ENCODE measurements around the gene MECR.
"Not testable (repeated sequence)": the region's sequence is repeated elsewhere in the genome, so short reads cannot be mapped to it uniquely, and the experiment has no call there.

Gene MECR

DNA sequence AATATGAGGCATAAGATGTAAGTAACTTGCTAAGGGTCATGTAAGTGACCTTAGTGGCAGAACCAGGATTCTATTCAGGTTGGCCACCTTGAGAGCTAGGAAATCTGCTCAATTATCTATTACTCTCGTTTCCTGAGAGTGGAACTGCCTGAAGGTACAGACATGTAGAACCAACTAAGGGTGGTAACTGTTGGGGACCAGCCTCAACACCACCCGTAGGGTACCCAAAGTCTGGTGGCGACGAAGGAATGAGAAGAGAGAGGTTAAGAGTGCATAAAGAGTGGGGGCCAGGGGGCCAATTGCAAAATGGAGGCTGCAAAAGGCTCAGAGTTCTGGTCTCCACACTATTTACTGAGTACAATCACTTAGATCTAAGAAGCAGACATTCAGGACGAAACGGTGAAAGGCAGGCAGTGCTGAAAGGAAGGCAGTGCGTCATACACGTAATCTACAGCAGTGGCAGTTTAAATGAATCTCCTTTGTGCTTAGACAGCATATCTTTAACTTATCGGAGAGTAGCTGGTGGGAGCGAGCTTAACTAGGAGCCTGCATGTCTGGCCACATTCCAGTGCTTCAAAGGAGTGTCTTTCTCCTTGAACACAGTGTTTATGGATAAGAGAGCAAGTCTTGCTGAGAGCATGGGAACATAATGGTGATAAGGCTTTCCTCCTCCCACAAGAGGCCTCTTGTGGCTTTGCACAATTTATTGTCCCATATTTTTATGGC is 74.0 kb downstream of the MECR start:
- peak; percentile 94 for DNase-seq (ENCODE audit: low read depth, low spot score)
- Histone ChIP-seq H3K4me3 (peak overlapping the region; percentile 52), H3K36me3 (ENCODE audit: insufficient read depth, low read length) (peaks cover 89% of the 10 kb centered on the region), H3K9me3 (ENCODE audit: low read depth, low read length) (no peaks in the 10 kb centered on the region), H3K27ac (peak overlapping the region; percentile 96), H3K9ac (ENCODE audit: insufficient read length) (peak overlapping the region; percentile 59)
- TF ChIP-seq POLR2AphosphoS5 (IDR thresholded peaks at IDR 0.05; ENCODE audit: borderline replicate concordance, low read depth, low read length) (peak; percentile 41; the same call in 1 of the 2 replicates), FOXP2 (optimal IDR thresholded peaks at IDR 0.05; ENCODE audit: control extremely low read depth, extremely low read length, insufficient read depth) (no peak), EZH2 (IDR thresholded peaks at IDR 0.05) (no peak)

DNA sequence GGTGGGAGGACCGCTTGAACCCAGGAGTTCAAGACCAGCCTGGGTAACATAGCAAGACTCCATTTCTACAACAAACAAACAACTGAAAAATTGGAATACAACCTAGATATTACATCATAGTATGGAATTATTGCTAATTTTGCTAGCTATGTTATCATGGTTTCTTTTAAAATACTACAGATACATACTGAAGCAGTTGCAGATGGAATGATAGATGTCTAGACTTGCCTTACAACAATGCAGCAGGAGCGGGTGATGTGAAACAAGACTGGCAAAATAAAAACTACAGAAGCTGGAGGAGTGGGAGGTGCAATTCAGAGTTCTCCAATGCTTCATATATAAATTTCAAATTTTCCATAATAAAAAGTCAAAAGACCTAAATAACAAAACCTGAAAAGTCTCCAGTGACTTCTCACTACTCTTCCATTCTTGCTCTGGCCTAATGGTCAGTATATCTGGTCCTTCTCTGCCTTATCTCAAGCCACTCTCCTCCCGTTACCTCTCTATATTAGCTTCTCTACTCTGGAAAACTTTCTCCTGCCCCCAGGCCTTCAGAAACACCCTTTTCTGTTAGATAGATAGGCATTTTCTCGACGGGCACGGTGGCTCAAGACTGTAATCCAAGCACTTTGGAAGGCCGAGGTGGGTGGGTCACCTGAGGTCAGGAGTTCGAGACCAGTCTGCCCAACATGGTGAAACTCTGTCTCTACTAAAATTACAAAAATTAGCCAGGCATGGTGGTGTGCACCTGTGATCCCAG is 78.5 kb downstream of the MECR start:
- H3K36me3 ChIP-seq (ENCODE audit: insufficient read depth, low read length), result peaks cover 93% of the 10 kb centered on the region
- no peak overlapping the region for H3K27ac ChIP-seq
- H3K4me3 ChIP-seq, result no peak overlapping the region
- no peak overlapping the region for H3K9ac ChIP-seq (ENCODE audit: insufficient read length)
- no peak for DNase-seq (ENCODE audit: low read depth, low spot score)
- TF ChIP-seq FOXP2 (optimal IDR thresholded peaks at IDR 0.05; ENCODE audit: control extremely low read depth, extremely low read length, insufficient read depth) (no peak), EZH2 (IDR thresholded peaks at IDR 0.05) (no peak), POLR2AphosphoS5 (IDR thresholded peaks at IDR 0.05; ENCODE audit: borderline replicate concordance, low read depth, low read length) (no peak)
- no peaks in the 10 kb centered on the region for H3K9me3 ChIP-seq (ENCODE audit: low read depth, low read length)

DNA sequence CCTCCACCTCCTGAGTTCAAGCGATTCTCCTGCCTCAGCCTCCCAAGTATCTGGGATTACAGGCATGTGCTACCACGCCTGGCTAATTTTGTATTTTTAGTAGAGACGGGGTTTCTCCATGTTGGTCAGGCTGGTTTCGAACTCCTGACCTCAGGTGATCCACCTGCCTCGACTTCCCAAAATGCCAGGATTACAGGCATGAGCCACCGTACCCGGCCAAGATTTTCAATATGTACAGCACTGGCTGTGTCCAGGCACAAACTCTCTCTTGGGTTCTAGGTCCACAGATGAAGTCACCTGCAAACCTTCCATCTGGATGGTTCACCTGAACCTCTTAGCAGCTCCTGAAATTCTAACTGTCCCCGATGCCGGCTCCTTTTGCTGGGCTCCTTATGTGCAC is 80.4 kb downstream of the MECR start:
- not testable (repeated sequence) for DNase-seq (ENCODE audit: low read depth, low spot score); H3K27ac ChIP-seq; H3K9ac ChIP-seq (ENCODE audit: insufficient read length); H3K9me3 ChIP-seq (ENCODE audit: low read depth, low read length); H3K4me3 ChIP-seq
- peaks cover 97% of the 10 kb centered on the region for H3K36me3 ChIP-seq (ENCODE audit: insufficient read depth, low read length)

DNA sequence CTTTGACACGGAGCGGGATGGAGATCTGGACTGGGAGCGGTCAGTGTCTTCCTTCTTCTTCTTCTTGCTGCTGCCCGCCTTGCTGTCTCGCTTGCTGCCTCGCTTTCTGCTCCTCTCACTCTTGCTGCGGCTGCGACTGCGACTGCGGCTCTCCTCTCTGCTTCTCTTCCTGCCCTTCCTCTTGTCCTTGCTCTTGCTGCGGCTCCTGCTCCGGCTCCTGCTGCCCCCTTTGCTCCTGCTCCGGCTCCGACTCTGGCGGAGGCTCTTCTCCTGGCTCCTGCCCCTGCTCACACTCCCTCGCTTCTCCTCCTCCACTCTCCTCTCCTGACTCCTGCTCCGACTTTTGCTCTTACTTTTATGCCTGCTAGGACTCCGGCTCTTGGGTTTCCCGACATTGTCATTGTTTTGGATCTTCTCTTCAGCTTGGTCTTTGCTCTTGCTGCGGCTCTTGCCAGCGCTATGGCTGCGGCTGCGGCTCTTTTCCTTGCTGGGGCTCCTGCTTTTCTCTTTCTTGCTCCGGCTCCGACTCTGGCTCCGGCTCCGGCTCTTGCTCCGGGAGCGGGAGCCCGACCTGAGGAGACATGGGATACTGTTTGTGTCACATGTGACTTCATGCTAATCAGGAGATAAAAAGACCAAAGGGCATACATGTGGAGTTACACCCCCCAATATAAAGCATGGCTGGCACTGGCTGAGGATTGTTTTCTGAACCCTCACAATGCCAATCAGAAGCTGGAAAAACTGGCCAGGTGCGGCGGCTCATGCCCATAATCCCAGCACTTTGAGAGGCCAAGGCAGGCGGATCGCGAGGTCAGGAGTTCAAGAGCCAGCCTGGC is 81.9 kb downstream of the MECR start:
- H3K9me3 ChIP-seq (ENCODE audit: low read depth, low read length), result no peaks in the 10 kb centered on the region
- TF ChIP-seq POLR2AphosphoS5 (IDR thresholded peaks at IDR 0.05; ENCODE audit: borderline replicate concordance, low read depth, low read length), result no peak
- TF ChIP-seq EZH2 (IDR thresholded peaks at IDR 0.05), result no peak
- no peak for TF ChIP-seq FOXP2 (optimal IDR thresholded peaks at IDR 0.05; ENCODE audit: control extremely low read depth, extremely low read length, insufficient read depth)
- no peak overlapping the region for H3K4me3 ChIP-seq
- H3K27ac ChIP-seq, result peak overlapping the region; percentile 31; the same call in 1 of the 2 replicates
- H3K36me3 ChIP-seq (ENCODE audit: insufficient read depth, low read length), result peaks cover 86% of the 10 kb centered on the region
- no peak overlapping the region for H3K9ac ChIP-seq (ENCODE audit: insufficient read length)
- no peak for DNase-seq (ENCODE audit: low read depth, low spot score)

DNA sequence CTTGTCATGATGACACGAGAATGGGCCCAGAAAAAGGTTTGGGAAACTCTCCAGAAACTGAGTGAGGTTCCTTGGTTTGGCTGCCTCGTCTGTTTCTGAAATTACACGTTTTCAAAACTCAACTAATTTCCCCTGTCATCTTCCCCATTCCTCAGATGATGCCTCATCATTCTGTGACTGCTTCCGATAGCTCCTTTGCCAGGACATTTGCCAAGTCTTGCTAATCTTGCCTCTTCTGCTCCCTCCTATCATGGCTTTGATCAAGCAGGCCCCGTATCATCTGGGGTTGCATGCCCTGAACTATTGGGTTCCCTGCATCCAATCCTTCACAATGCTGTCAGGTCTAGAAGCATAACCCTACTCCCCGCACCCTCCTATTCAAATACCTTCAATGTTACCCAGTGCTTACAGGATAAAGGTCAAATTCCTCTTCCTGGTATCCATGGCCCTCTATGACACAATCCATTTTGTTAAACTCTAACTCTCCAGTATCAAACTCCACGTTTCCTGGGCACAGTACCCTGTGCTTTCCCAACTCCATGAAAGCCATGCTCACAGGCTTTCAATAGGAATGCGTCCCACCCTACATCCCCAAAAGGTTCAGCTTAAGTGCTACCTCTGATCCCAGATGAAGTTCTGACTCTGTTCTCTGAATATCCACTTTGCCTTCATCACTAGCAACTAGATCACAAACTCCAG is 84.8 kb downstream of the MECR start:
- H3K4me3 ChIP-seq, result no peak overlapping the region
- peak overlapping the region; percentile 50 for H3K27ac ChIP-seq
- H3K36me3 ChIP-seq (ENCODE audit: insufficient read depth, low read length), result peaks cover 57% of the 10 kb centered on the region
- TF ChIP-seq POLR2AphosphoS5 (IDR thresholded peaks at IDR 0.05; ENCODE audit: borderline replicate concordance, low read depth, low read length) (no peak), FOXP2 (optimal IDR thresholded peaks at IDR 0.05; ENCODE audit: control extremely low read depth, extremely low read length, insufficient read depth) (no peak), EZH2 (IDR thresholded peaks at IDR 0.05) (no peak)
- no peak for DNase-seq (ENCODE audit: low read depth, low spot score)
- no peaks in the 10 kb centered on the region for H3K9me3 ChIP-seq (ENCODE audit: low read depth, low read length)
- no peak overlapping the region for H3K9ac ChIP-seq (ENCODE audit: insufficient read length)

DNA sequence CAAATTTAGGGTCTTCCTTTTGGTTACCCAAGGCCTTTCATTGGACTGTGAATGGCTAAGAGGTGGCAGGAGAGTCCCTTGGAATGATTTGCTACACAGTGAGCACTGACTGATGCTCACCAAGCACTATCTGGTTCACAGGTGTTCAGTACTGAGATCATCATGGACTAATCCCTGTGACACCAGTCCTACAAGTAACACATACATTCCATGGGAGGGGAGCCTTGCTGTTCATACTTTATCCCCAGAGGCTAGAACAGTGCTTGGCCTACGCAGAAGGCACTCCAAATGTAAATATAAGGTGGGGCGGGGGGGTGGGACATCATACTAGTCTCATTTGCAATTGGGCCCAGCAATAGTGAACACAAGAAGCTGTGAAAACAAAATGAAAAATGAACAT is 86.6 kb downstream of the MECR start:
- TF ChIP-seq EZH2 (IDR thresholded peaks at IDR 0.05) (no peak), POLR2AphosphoS5 (IDR thresholded peaks at IDR 0.05; ENCODE audit: borderline replicate concordance, low read depth, low read length) (no peak), FOXP2 (optimal IDR thresholded peaks at IDR 0.05; ENCODE audit: control extremely low read depth, extremely low read length, insufficient read depth) (no peak)
- Histone ChIP-seq H3K27ac (no peak overlapping the region), H3K4me3 (no peak overlapping the region), H3K36me3 (ENCODE audit: insufficient read depth, low read length) (peaks cover 42% of the 10 kb centered on the region), H3K9me3 (ENCODE audit: low read depth, low read length) (no peaks in the 10 kb centered on the region), H3K9ac (ENCODE audit: insufficient read length) (no peak overlapping the region)
- no peak for DNase-seq (ENCODE audit: low read depth, low spot score)

DNA sequence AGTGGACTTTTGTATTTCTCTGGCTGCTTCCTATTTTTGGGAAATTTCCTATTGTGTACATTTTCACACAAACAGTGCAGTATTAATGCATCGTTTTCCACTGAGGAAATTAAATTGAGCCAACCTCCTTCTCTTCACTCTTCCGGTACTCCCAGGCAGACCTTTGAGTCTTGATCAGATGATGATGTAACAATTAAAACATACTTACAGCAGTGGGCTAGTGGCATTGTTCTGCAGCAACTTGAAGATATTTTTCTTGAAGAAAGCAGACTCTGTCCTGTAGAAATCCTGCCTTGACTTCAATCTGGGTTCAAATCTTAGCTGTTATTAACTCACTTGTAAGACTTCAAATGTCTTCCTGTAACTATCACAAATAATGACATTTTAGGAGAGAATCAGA is 88.0 kb downstream of the MECR start:
- Histone ChIP-seq H3K9ac (ENCODE audit: insufficient read length) (no peak overlapping the region), H3K9me3 (ENCODE audit: low read depth, low read length) (no peaks in the 10 kb centered on the region), H3K27ac (peak overlapping the region; percentile 67), H3K4me3 (no peak overlapping the region), H3K36me3 (ENCODE audit: insufficient read depth, low read length) (peaks cover 27% of the 10 kb centered on the region)
- TF ChIP-seq POLR2AphosphoS5 (IDR thresholded peaks at IDR 0.05; ENCODE audit: borderline replicate concordance, low read depth, low read length) (no peak), FOXP2 (optimal IDR thresholded peaks at IDR 0.05; ENCODE audit: control extremely low read depth, extremely low read length, insufficient read depth) (no peak), EZH2 (IDR thresholded peaks at IDR 0.05) (no peak)
- no peak for DNase-seq (ENCODE audit: low read depth, low spot score)

Data from SK-N-MC (cell line).